Measurements from ENCODE around the gene TM9SF4. TPM values are rescaled to one million over a fixed set of nuclear protein-coding genes. Genes with fewer than 3 reads are reported as not detected.

The TM9SF4 gene
- total and polyA plus RNA-seq, 2 of the 8 experiments (the other 6 are each of a cell fraction or from before 2014, with no cell fraction given): 38.4 to 68.7 TPM

DNA sequence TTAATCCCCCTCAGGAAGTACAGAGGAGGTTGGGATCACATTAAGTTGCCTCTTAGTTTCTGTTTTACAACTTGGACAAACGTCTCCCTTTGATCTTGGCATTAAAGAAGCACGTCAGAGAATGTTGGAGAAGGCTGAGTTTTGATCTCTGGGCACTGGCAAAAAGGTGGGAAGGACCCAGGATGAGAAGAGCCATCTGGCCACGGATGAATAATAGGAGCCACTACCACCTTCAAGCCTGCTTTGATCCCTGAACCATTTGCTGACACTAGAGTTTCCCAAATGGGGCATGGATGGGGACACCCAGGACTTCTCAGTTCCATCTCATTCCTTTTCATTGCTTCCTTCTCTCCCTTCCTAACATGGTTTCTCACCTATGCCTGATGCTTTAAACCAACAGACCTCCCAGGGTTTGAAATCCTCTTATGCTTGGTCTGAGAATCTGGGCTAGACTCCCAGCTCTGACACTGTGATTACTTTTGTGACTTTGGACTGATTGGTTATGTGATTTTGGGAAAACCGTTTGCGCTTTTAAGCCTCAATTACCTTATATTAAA lies 5.8 kb downstream of the TM9SF4 start (continued):
- TF ChIP-seq YY1 (IDR thresholded peaks at IDR 0.05; ENCODE audit: low read depth, low read length) (no peak), NANOG (IDR thresholded peaks at IDR 0.05; ENCODE audit: insufficient read depth, low read depth, low read length, poor library complexity, severe bottlenecking) (no peak), ATF3 (IDR thresholded peaks at IDR 0.05; ENCODE audit: insufficient read depth, low read depth, low read length) (no peak), CTCF (IDR thresholded peaks at IDR 0.05; ENCODE audit: control extremely low read depth in 1 of 3, insufficient read depth in 1 of 3, low read depth in 1 of 3, low read length in 3 of 3) (no peak), SAP30 (IDR thresholded peaks at IDR 0.05; ENCODE audit: insufficient read depth, insufficient replicate concordance, low read length) (no peak), CEBPB (IDR thresholded peaks at IDR 0.05; ENCODE audit: low read depth, low read length) (no peak)

Measured in H1 (cell line).